ACC112 (cell line): ENCODE results near the gene TRPM7.
"Not testable (repeated sequence)": the region's sequence is repeated elsewhere in the genome, so short reads cannot be mapped to it uniquely, and the experiment has no call there.

ENCODE experiments used
- H2AFZ ChIP-seq: fragments of 200-600 bp; sonication (generic); one replicate; pipeline ENCODE4 v1.6.0; 2017; ENCODE audit warnings: antibody characterized with exemption, low read length; ENCODE audit not compliant: unreplicated experiment
- H3K27ac ChIP-seq: fragments of 200-600 bp; sonication (generic); 2 replicates; pipeline ENCODE4 v1.5.1; 2014; ENCODE audit warnings: low read depth, mild to moderate bottlenecking, antibody characterized with exemption, low read length, moderate library complexity
- H3K27me3 ChIP-seq: fragments of 200-600 bp; sonication (generic); 2 replicates; pipeline ENCODE4 v1.6.1; 2014; ENCODE audit warnings: mild to moderate bottlenecking, antibody characterized with exemption, low read length, moderate library complexity, mixed read lengths; ENCODE audit not compliant: insufficient read depth
- H3K36me3 ChIP-seq: fragments of 200-600 bp; sonication (generic); 2 replicates; pipeline ENCODE4 v1.6.1; 2016; ENCODE audit warnings: mild to moderate bottlenecking, antibody characterized with exemption, low read length, moderate library complexity, mixed read lengths; ENCODE audit not compliant: insufficient read depth
- H3K4me1 ChIP-seq: fragments of 200-600 bp; sonication (generic); one replicate; pipeline ENCODE4 v1.6.1; 2016; ENCODE audit warnings: low read length, mixed read lengths; ENCODE audit not compliant: insufficient read depth, unreplicated experiment, control insufficient read depth
- H3K4me3 ChIP-seq: fragments of 200-600 bp; sonication (generic); 2 replicates; pipeline ENCODE4 v1.5.1; 2014; ENCODE audit warnings: mild to moderate bottlenecking, low read depth, low read length
- H3K79me2 ChIP-seq: fragments of 200-600 bp; sonication (generic); one replicate; pipeline ENCODE4 v1.6.0; 2016; ENCODE audit warnings: low read length; ENCODE audit not compliant: control insufficient read depth, unreplicated experiment, insufficient read depth

Gene TRPM7

GRCh38 chr15:50655555-50655954, 31.0 kb downstream of the TRPM7 start:
- H2AFZ ChIP-seq = no peak overlapping the region
- H3K4me3 ChIP-seq = no peak overlapping the region
- peaks cover 17% of the 10 kb centered on the region for H3K36me3 ChIP-seq
- no peaks in the 10 kb centered on the region for H3K4me1 ChIP-seq
- no peaks in the 10 kb centered on the region for H3K27me3 ChIP-seq
- H3K27ac ChIP-seq = no peak overlapping the region
- H3K79me2 ChIP-seq = no peaks in the 10 kb centered on the region

- Histone ChIP-seq H3K27me3 (no peaks in the 10 kb centered on the region), H3K79me2 (no peaks in the 10 kb centered on the region), H3K27ac (no peak overlapping the region), H3K36me3 (peaks cover 23% of the 10 kb centered on the region), H2AFZ (no peak overlapping the region), H3K4me3 (no peak overlapping the region), H3K4me1 (no peaks in the 10 kb centered on the region)
These were observed 33.3 kb downstream of the TRPM7 start for GRCh38 chr15:50653156-50653743.

DNA sequence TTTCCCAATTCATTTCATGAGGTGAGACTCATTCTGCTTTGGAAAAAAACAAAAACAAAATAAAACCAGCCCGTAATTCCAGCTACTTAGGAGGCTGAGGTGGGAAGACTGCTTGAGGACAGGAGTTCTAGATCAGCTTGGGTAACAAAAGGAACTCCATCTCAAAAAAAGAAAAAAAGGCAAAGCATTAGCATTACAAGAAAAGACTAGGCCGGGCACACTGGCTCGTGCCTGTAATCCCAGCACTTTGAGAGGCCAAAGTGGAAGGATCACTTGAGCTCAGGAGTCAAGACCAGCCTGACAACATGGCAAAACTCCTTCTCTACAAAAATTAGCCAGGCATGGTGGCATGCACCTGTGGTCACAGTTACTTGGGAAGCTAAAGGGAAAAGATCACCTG, 33.9 kb downstream of the TRPM7 start:
- H3K36me3 ChIP-seq = peaks cover 27% of the 10 kb centered on the region

DNA sequence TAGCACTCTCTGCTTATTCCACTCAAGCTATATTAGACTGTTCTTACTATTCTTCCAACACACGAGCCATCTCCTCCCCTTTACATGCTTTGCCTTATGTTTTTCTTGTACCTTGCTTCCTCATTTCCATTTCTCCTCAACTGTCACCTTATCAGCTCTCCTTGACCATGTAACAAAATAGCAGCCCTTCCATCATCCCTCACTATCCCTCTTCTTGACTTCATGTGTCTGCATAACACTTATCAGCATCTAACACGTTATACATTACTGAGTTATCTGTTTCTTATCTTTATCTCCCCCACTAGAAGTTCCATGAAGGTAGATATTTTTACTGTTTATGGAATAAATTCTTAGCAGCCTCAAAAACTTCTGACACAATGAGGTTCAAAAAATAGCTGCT, 45.3 kb downstream of the TRPM7 start:
- Histone ChIP-seq H3K79me2 (peaks cover 9% of the 10 kb centered on the region), H3K27me3 (no peaks in the 10 kb centered on the region), H2AFZ (no peak overlapping the region), H3K4me1 (no peaks in the 10 kb centered on the region), H3K4me3 (no peak overlapping the region), H3K36me3 (peaks cover 26% of the 10 kb centered on the region), H3K27ac (no peak overlapping the region)

More for the DNA sequence above, 33.9 kb downstream of the TRPM7 start:
- no peaks in the 10 kb centered on the region for H3K27me3 ChIP-seq
- H2AFZ ChIP-seq = no peak overlapping the region
- H3K27ac ChIP-seq = no peak overlapping the region
- no peaks in the 10 kb centered on the region for H3K79me2 ChIP-seq
- H3K4me1 ChIP-seq = no peaks in the 10 kb centered on the region
- H3K4me3 ChIP-seq = no peak overlapping the region

GRCh38 chr15:50636146-50636545, 50.5 kb downstream of the TRPM7 start:
- H3K4me1 ChIP-seq = peaks cover 7% of the 10 kb centered on the region
- H3K27ac ChIP-seq = no peak overlapping the region
- peaks cover 25% of the 10 kb centered on the region for H3K36me3 ChIP-seq
- H3K4me3 ChIP-seq = no peak overlapping the region
- no peak overlapping the region for H2AFZ ChIP-seq
- H3K79me2 ChIP-seq = peaks cover 4% of the 10 kb centered on the region
- H3K27me3 ChIP-seq = no peaks in the 10 kb centered on the region

DNA sequence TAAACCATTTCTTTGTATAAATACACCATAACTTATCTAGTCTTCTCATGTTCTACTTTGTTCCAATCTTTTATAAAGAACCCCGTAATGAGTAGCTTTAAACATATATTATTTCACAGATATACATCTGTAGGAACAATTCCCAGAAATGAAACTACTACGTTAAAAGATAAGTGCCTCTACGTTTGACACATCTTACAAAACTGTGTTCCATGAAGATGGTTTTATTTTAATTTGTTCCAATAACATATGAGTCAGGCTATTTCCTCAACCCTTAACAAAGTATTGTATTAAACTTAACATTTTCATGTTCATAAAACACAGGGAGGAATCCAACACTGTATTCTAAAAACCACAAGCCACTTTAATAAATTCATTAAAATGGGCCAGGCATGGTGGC, 52.9 kb downstream of the TRPM7 start:
- Histone ChIP-seq H3K27me3 (no peaks in the 10 kb centered on the region), H3K4me1 (peaks cover 11% of the 10 kb centered on the region), H3K4me3 (peak overlapping the region; percentile 63), H3K36me3 (peaks cover 33% of the 10 kb centered on the region), H2AFZ (no peak overlapping the region), H3K27ac (peak overlapping the region; percentile 67), H3K79me2 (no peaks in the 10 kb centered on the region)

- peaks cover 40% of the 10 kb centered on the region for H3K36me3 ChIP-seq
- H3K79me2 ChIP-seq = no peaks in the 10 kb centered on the region
- no peak overlapping the region for H3K27ac ChIP-seq
- H3K27me3 ChIP-seq = no peaks in the 10 kb centered on the region
- peaks cover 16% of the 10 kb centered on the region for H3K4me1 ChIP-seq
- no peak overlapping the region for H3K4me3 ChIP-seq
- no peak overlapping the region for H2AFZ ChIP-seq
These were observed 58.2 kb downstream of the TRPM7 start for GRCh38 chr15:50628421-50628820.

DNA sequence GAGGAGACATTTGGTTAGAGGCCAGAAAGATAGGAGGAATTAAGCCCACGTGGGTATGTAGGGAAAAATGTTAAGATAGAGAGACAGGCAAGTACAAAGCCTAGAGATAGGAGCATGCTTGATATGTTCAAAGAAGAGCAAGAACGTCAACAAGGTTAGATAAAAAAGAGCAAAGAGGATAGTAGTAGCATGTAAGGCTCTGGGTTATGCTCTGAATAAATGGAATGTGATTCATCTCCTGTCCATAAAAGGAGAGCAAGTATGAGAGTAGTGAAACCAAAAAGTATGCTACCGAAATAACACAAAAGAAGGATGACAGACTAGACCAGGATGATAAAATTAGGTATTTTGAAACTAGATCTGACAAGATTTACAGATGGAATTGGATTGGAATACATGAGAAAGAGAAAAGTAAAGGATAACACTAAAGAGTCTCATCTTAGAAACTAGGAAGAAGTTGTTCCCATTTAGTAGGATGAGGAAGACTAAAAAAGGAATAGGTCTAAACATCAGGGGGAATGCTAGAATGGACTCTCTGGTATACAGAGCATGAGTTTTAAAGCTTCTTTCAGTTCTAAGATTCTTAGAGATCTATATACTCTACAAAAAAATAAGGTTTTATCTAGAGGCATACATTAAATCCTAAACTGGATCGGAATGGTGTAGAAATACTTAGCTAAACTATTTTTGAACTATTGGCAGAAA, 59.1 kb downstream of the TRPM7 start:
- Histone ChIP-seq H3K27me3 (no peaks in the 10 kb centered on the region), H3K27ac (peak overlapping the region; percentile 40), H3K36me3 (peaks cover 32% of the 10 kb centered on the region), H3K4me3 (peak overlapping the region; percentile 31; the same call in 1 of the 2 replicates), H2AFZ (no peak overlapping the region), H3K4me1 (peaks cover 16% of the 10 kb centered on the region), H3K79me2 (no peaks in the 10 kb centered on the region)

DNA sequence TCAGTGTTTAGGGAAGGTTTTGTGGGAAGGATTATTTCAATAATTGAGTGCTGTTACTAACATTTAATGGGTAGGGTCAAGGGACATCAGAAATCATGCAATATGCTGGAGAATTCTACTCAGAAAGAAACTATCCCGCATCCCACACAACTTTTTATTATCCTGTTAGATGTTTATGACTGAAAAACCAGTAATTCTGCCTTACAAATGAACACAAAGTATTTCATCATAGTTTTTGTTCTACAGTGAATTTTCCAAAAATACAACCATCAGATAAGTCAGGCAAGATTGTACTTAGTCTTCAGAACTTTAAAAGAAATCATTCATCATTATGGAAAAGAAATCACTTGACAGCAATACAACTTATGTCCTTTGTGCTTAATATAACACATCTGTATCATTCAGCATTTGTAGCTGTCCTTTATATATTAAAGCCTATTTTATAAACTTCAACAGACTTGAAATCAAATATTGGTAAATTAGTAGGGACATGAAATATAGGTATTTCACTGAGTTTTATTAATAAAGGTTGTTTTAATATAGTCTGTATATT, 61.9 kb downstream of the TRPM7 start:
- Histone ChIP-seq H3K27me3 (no peaks in the 10 kb centered on the region), H3K4me1 (peaks cover 12% of the 10 kb centered on the region), H3K36me3 (peaks cover 33% of the 10 kb centered on the region), H3K79me2 (no peaks in the 10 kb centered on the region), H3K27ac (no peak overlapping the region), H3K4me3 (no peak overlapping the region), H2AFZ (no peak overlapping the region)

GRCh38 chr15:50622361-50622943, 64.1 kb downstream of the TRPM7 start:
- not testable (repeated sequence) for H3K27me3 ChIP-seq, H3K27ac ChIP-seq, H2AFZ ChIP-seq, H3K4me1 ChIP-seq, H3K79me2 ChIP-seq, H3K4me3 ChIP-seq
- H3K36me3 ChIP-seq = peaks cover 27% of the 10 kb centered on the region

DNA sequence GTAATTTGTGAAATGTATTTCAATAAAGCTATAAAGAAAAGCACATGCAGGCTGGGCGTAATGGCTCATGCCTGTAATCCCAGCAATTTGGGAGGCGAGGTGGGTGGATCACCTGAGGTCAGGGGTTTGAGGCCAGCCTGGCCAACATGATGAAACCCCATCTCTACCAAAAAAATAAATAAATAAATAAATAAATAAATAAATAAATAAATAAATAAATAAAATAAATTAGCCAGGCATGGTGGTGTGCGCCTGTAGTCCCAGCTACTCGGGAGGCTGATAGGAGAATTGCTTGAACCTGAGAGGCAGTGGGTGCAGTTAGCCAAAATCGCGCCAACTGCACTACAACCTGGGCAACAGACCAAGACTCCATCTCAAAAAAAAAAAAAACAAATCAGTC, 69.6 kb downstream of the TRPM7 start:
- H3K4me3 ChIP-seq, H3K27me3 ChIP-seq, H3K4me1 ChIP-seq, H2AFZ ChIP-seq, H3K27ac ChIP-seq, H3K79me2 ChIP-seq: not testable (repeated sequence)
- peaks cover 24% of the 10 kb centered on the region for H3K36me3 ChIP-seq
